H1 (cell line): ENCODE measurements around the gene ASMTL. TPM values are rescaled to one million over a fixed set of nuclear protein-coding genes. Genes with fewer than 3 reads are reported as not detected.

Source experiments
- CTCF ChIA-PET: fragments of 300-600 bp; sonication (Branson Sonifier 250); formaldehyde crosslinking; loops from one replicate; lab custom pipeline; 2021; ENCODE audit not compliant: partially characterized antibody; lab: Charles Lee
- POLR2A ChIA-PET: fragments of 300-600 bp; sonication (Branson Sonifier 250); formaldehyde crosslinking; loops from one replicate; lab custom pipeline; 2021; ENCODE audit warnings: inconsistent platforms; ENCODE audit not compliant: partially characterized antibody; lab: Charles Lee
- DNase-seq, 2 experiments: peaks; one replicate each; pipeline versions ENCODE4 v3.0.0 to v3.0.0-alpha.2; 2010 to 2022; ENCODE audit warnings: low spot score in 2 of 2, low read depth in 1 of 2, mixed read lengths in 1 of 2
- FAIRE-seq: peaks from 2 replicates; lab custom pipeline; 2011; peaks lifted over from hg19 to GRCh38; lab: Jason Lieb, UNC
- H2AFZ ChIP-seq: 2 replicates; pipeline ENCODE4 v1.8.1; 2012; ENCODE audit warnings: low read length, inconsistent platforms
- H2AK5ac ChIP-seq: 2 replicates; pipeline ENCODE4 v1.6.1; 2013; ENCODE audit warnings: low read depth, low read length
- H2BK120ac ChIP-seq: replicated peaks from 2 replicates; pipeline ENCODE3; 2013; ENCODE audit warnings: low read depth, low read length, inconsistent platforms
- H2BK12ac ChIP-seq: 2 replicates; pipeline ENCODE4 v1.6.1; 2013; ENCODE audit warnings: low read depth, low read length
- H2BK15ac ChIP-seq: 2 replicates; pipeline ENCODE4 v1.6.1; 2013; ENCODE audit warnings: low read length
- H2BK20ac ChIP-seq: 2 replicates; pipeline ENCODE4 v1.6.1; 2013; ENCODE audit warnings: low read length
- H2BK5ac ChIP-seq: 2 replicates; pipeline ENCODE4 v1.6.1; 2013; ENCODE audit warnings: low read depth, low read length
- H3K14ac ChIP-seq: 2 replicates; pipeline ENCODE4 v1.6.1; 2013; ENCODE audit warnings: inconsistent platforms; ENCODE audit not compliant: insufficient read length
- H3K18ac ChIP-seq: 2 replicates; pipeline ENCODE4 v1.6.1; 2013; ENCODE audit warnings: low read length; ENCODE audit errors: extremely low read depth
- H3K23ac ChIP-seq: 2 replicates; pipeline ENCODE4 v1.6.1; 2013; ENCODE audit warnings: inconsistent platforms; ENCODE audit not compliant: insufficient read length
- H3K23me2 ChIP-seq: 2 replicates; pipeline ENCODE4 v1.6.1; 2013; ENCODE audit warnings: low read depth, low read length
- H3K27ac ChIP-seq: 2 replicates; pipeline ENCODE4 v1.6.1; 2011; ENCODE audit warnings: low read depth, low read length, inconsistent platforms
- H3K27me3 ChIP-seq, 4 experiments: replicated peaks in 1 of 4; 1 replicate in 1 of 4; 2 replicates in 3 of 4; pipeline versions ENCODE4 v1.6.1 to v1.8.1; 2011 to 2013; ENCODE audit warnings: low read length in 3 of 4, mild to moderate bottlenecking in 3 of 4, inconsistent platforms in 2 of 4, mixed read lengths in 2 of 4, moderate library complexity in 1 of 4; ENCODE audit not compliant: control insufficient read depth in 3 of 4, insufficient read depth in 3 of 4; ENCODE audit errors: extremely low read depth in 1 of 4
- H3K36me3 ChIP-seq, 4 experiments: 2 replicates each; pipeline versions ENCODE4 v1.6.1 to v1.8.1; 2011 to 2013; ENCODE audit warnings: mild to moderate bottlenecking in 4 of 4, low read length in 3 of 4, moderate library complexity in 2 of 4, control low read depth in 1 of 4, inconsistent platforms in 1 of 4; ENCODE audit not compliant: insufficient read depth in 4 of 4, control insufficient read depth in 2 of 4
- H3K4ac ChIP-seq: replicated peaks from 2 replicates; pipeline ENCODE3; 2013; ENCODE audit warnings: low read length, low read depth, mixed read lengths, inconsistent platforms; ENCODE audit not compliant: insufficient read length
- H3K4me1 ChIP-seq, 4 experiments: replicated peaks in 1 of 4; 1 replicate in 1 of 4; 2 replicates in 3 of 4; pipeline versions ENCODE4 v1.6.1 to v1.8.1; 2011 to 2013; ENCODE audit warnings: low read length in 3 of 4, inconsistent platforms in 2 of 4, mixed read lengths in 1 of 4; ENCODE audit not compliant: insufficient read depth in 4 of 4, control insufficient read depth in 3 of 4
- H3K4me2 ChIP-seq, 2 experiments: 2 replicates each; pipeline versions ENCODE4 v1.6.1 to v1.8.1; 2011 to 2013; ENCODE audit warnings: low read depth in 2 of 2, low read length in 2 of 2, control low read depth in 1 of 2, inconsistent platforms in 1 of 2, mild to moderate bottlenecking in 1 of 2; ENCODE audit not compliant: insufficient read depth in 1 of 2
- H3K4me3 ChIP-seq, 4 experiments: fragments of 200-600, 300-600 bp in 1 of 4; sonication (generic), shearing (Covaris generic), sonication (Bioruptor Twin) in 1 of 4; 2 replicates each; pipeline versions ENCODE4 v1.5.1 to v1.8.1; 2011 to 2016; ENCODE audit warnings: low read length in 4 of 4, low read depth in 3 of 4, control low read depth in 2 of 4, inconsistent platforms in 2 of 4, mild to moderate bottlenecking in 2 of 4, mixed read lengths in 1 of 4, moderate library complexity in 1 of 4; ENCODE audit not compliant: insufficient read depth in 2 of 4; ENCODE audit errors: extremely low read depth in 1 of 4
- H3K56ac ChIP-seq: replicated peaks from 2 replicates; pipeline ENCODE3; 2013; ENCODE audit warnings: low read depth, mild to moderate bottlenecking, mixed read lengths, low read length, inconsistent platforms; ENCODE audit not compliant: insufficient read length
- H3K79me1 ChIP-seq: 2 replicates; pipeline ENCODE4 v1.6.1; 2013; ENCODE audit warnings: low read depth, low read length, control low read depth
- H3K79me2 ChIP-seq, 2 experiments: 2 replicates each; pipeline versions ENCODE4 v1.6.1 to v1.8.1; 2012 to 2013; ENCODE audit warnings: low read length in 2 of 2, mild to moderate bottlenecking in 2 of 2, inconsistent platforms in 1 of 2; ENCODE audit not compliant: insufficient read depth in 2 of 2, control insufficient read depth in 1 of 2
- H3K9ac ChIP-seq, 4 experiments: replicated peaks in 1 of 4; 1 replicate in 1 of 4; 2 replicates in 3 of 4; pipeline versions ENCODE4 v1.6.1 to v1.8.1; 2011 to 2013; ENCODE audit warnings: low read depth in 3 of 4, low read length in 3 of 4, control low read depth in 2 of 4, mild to moderate bottlenecking in 2 of 4, moderate library complexity in 2 of 4, inconsistent platforms in 1 of 4; ENCODE audit errors: extremely low read depth in 1 of 4
- H3K9me3 ChIP-seq, 2 experiments: 2 replicates each; pipeline versions ENCODE4 v1.6.1 to v1.8.1; 2012 to 2013; ENCODE audit warnings: mild to moderate bottlenecking in 2 of 2, moderate library complexity in 2 of 2, control low read depth in 1 of 2, inconsistent platforms in 1 of 2, low read depth in 1 of 2, low read length in 1 of 2, mixed read lengths in 1 of 2; ENCODE audit not compliant: insufficient read depth in 2 of 2
- H4K20me1 ChIP-seq, 2 experiments: replicated peaks in 1 of 2; 2 replicates each; pipeline versions ENCODE3 to v1.8.1; 2011 to 2013; ENCODE audit warnings: inconsistent platforms in 2 of 2, low read length in 2 of 2, mild to moderate bottlenecking in 1 of 2; ENCODE audit not compliant: insufficient read depth in 2 of 2, control insufficient read depth in 1 of 2
- H4K5ac ChIP-seq: 2 replicates; pipeline ENCODE4 v1.6.1; 2013; ENCODE audit warnings: low read length, low read depth, mixed read lengths, inconsistent platforms; ENCODE audit not compliant: insufficient read length
- H4K8ac ChIP-seq: 2 replicates; pipeline ENCODE4 v1.8.0; 2013; ENCODE audit warnings: mild to moderate bottlenecking, moderate library complexity, low read length, inconsistent platforms; ENCODE audit not compliant: insufficient read depth; ENCODE audit errors: extremely low read depth
- H4K91ac ChIP-seq: replicated peaks from 2 replicates; pipeline ENCODE3; 2013; ENCODE audit warnings: low read length, mixed read lengths, inconsistent platforms; ENCODE audit not compliant: insufficient read length
- CBX5 ChIP-seq: fragments of 300-800, 300-1000 bp; sonication (generic); IDR thresholded peaks from 2 replicates; pipeline ENCODE4 v1.7.1; 2016; ENCODE audit warnings: antibody characterized with exemption, low read length, low read depth
- CHD2 ChIP-seq: IDR thresholded peaks from 2 replicates; pipeline ENCODE4 v1.6.1; 2012; ENCODE audit warnings: low read length, improper control_type of control experiment
- E2F6 ChIP-seq: IDR thresholded peaks from 2 replicates; pipeline ENCODE4 v1.6.1; 2012; ENCODE audit warnings: inconsistent platforms
- JUND ChIP-seq: IDR thresholded peaks from 2 replicates; pipeline ENCODE4 v1.6.1; 2011; ENCODE audit warnings: mild to moderate bottlenecking, improper control_type of control experiment, low read length
- KDM4A ChIP-seq: IDR thresholded peaks from one replicate; pipeline ENCODE4 v1.7.1; 2012; ENCODE audit warnings: low read depth, mild to moderate bottlenecking, moderate library complexity, low read length, inconsistent platforms; ENCODE audit not compliant: severe bottlenecking
- POLR2AphosphoS5 ChIP-seq: IDR thresholded peaks from 2 replicates; pipeline ENCODE4 v1.6.1; 2011; ENCODE audit warnings: low read depth, low read length
- SAP30 ChIP-seq: fragments of 300-600 bp; sonication (generic); IDR thresholded peaks from 2 replicates; pipeline ENCODE4 v1.7.1; 2012; ENCODE audit warnings: low read length, moderate library complexity, mild to moderate bottlenecking, inconsistent platforms; ENCODE audit not compliant: insufficient read depth, insufficient replicate concordance
- SIX5 ChIP-seq: IDR thresholded peaks from 2 replicates; pipeline ENCODE4 v1.6.1; 2011; ENCODE audit warnings: mild to moderate bottlenecking, low read depth, low read length
- TEAD4 ChIP-seq: IDR thresholded peaks from 2 replicates; pipeline ENCODE4 v1.6.1; 2012; ENCODE audit warnings: low read depth, low read length, inconsistent platforms, mixed read lengths
- WGBS, 2 experiments: shearing (Covaris generic) in 1 of 2; methylation state at CpG; one replicate each; pipeline versions ENCODE4 v1.1.6 to v1.1.7; 2013 to 2015; ENCODE audit warnings: low lambda C conversion rate in 2 of 2, mixed read lengths in 2 of 2, inconsistent platforms in 1 of 2, low coverage in 1 of 2, missing lambda C conversion rate in 1 of 2; ENCODE audit not compliant: insufficient replicate concordance in 2 of 2, insufficient coverage in 1 of 2, insufficient read length in 1 of 2; ENCODE audit errors: extremely low coverage in 1 of 2, missing lambda C conversion rate in 1 of 2; 5-methylcytosine and 5-hydroxymethylcytosine counted together
- polyA plus RNA-seq, 7 experiments: library from polyadenylated mRNA; depleted of rRNA in 3 of 7; stranded (reverse) in 5 of 7; unstranded in 2 of 7; fragments of >200 nt in 5 of 7; fragments of 200-250 nt in 2 of 7; gene quantifications; 1 replicate in 5 of 7; 2 replicates in 1 of 7; 4 replicates in 1 of 7; pipeline versions ENCODE4 v1.2.1 to v1.2.3, GENCODE V29; 2011 to 2013; ENCODE audit warnings: missing spikeins in 2 of 7, mixed read lengths in 2 of 7
- total RNA-seq: library from RNA; stranded (reverse); fragmentation: NEBNext Ultra II Directional; extraction: Animal tissue kit (Norgen Biotek cat#: 25700); gene quantifications from 2 replicates; pipeline ENCODE4 v1.2.1, GENCODE V29; 2021
- TF ChIP-seq, protein P1 (sequence below): IDR thresholded peaks from 2 replicates; pipeline ENCODE4 v1.6.1; 2012; ENCODE audit warnings: inconsistent platforms

Gene ASMTL
- total and polyA plus RNA-seq, 2 of the 8 experiments (the other 6 are each of a cell fraction or from before 2014, with no cell fraction given): 75.6 to 81.4 TPM

- H2BK5ac ChIP-seq: no peak overlapping the region
- no peak overlapping the region for H3K56ac ChIP-seq
- peaks cover 0 to 15% (median 3%) of the 10 kb centered on the region in 4 experiments; a peak in 5 of 7 replicates for H3K4me1 ChIP-seq
- H3K9me3 ChIP-seq: no peaks in the 10 kb centered on the region
- H4K20me1 ChIP-seq: peaks cover 9 to 24% of the 10 kb centered on the region in 2 experiments
- no peak overlapping the region for H3K9ac ChIP-seq
- H3K23me2 ChIP-seq: peaks cover 13% of the 10 kb centered on the region; the same call in 1 of the 2 replicates
- no peak overlapping the region for H3K4me3 ChIP-seq
- TF ChIP-seq POLR2AphosphoS5: no peak; the same call in 1 of the 2 replicates
- TF ChIP-seq SAP30: no peak
- no peak for TF ChIP-seq TEAD4
- TF ChIP-seq JUND: no peak
- TF ChIP-seq SIX5: no peak
- no peak for TF ChIP-seq KDM4A
- TF ChIP-seq E2F6: no peak
- TF ChIP-seq, protein P1, sequence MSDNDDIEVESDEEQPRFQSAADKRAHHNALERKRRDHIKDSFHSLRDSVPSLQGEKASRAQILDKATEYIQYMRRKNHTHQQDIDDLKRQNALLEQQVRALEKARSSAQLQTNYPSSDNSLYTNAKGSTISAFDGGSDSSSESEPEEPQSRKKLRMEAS: no peak
- no peak for TF ChIP-seq CHD2
- TF ChIP-seq CBX5: no peak
- H2BK20ac ChIP-seq: no peak overlapping the region
- H2AK5ac ChIP-seq: no peak overlapping the region
- no peak overlapping the region for H3K4me2 ChIP-seq
- DNase-seq (no peak), FAIRE-seq (no peak)
- H3K18ac ChIP-seq: no peak overlapping the region
- no peak overlapping the region for H2AFZ ChIP-seq
- CTCF ChIA-PET: no interaction called here
- H4K8ac ChIP-seq: no peak overlapping the region
- WGBS, 2 experiments: 83% methylated on average over 24 of the region's 29 CpGs; no CpG with 5 or more reads in 1 of the 2 experiments
- H3K14ac ChIP-seq: no peak overlapping the region
- H3K27ac ChIP-seq: no peak overlapping the region
- no peak overlapping the region for H3K4ac ChIP-seq
- peaks cover 9% of the 10 kb centered on the region for H3K79me1 ChIP-seq
- H4K91ac ChIP-seq: no peak overlapping the region
- H2BK15ac ChIP-seq: no peak overlapping the region
- no peak overlapping the region for H4K5ac ChIP-seq
- no peak overlapping the region for H2BK120ac ChIP-seq
- no peak overlapping the region for H2BK12ac ChIP-seq
- no peak overlapping the region for H3K23ac ChIP-seq
- POLR2A ChIA-PET: no interaction called here
- peaks cover 2 to 28% (median 8%) of the 10 kb centered on the region in 4 experiments; a peak in 7 of 8 replicates for H3K36me3 ChIP-seq
- no peaks in the 10 kb centered on the region for H3K27me3 ChIP-seq
- H3K79me2 ChIP-seq: peaks cover 0 to 34% of the 10 kb centered on the region in 2 experiments; a peak in 2 of 4 replicates
Measured at GRCh38 chrX:1397441-1398270, 55.1 kb downstream of the ASMTL start.
